ENCODE data around the gene CCNH. TPM values are rescaled to one million over a fixed set of nuclear protein-coding genes. Genes with fewer than 3 reads are reported as not detected.

The CCNH gene
- 19.2 TPM for total RNA-seq

DNA sequence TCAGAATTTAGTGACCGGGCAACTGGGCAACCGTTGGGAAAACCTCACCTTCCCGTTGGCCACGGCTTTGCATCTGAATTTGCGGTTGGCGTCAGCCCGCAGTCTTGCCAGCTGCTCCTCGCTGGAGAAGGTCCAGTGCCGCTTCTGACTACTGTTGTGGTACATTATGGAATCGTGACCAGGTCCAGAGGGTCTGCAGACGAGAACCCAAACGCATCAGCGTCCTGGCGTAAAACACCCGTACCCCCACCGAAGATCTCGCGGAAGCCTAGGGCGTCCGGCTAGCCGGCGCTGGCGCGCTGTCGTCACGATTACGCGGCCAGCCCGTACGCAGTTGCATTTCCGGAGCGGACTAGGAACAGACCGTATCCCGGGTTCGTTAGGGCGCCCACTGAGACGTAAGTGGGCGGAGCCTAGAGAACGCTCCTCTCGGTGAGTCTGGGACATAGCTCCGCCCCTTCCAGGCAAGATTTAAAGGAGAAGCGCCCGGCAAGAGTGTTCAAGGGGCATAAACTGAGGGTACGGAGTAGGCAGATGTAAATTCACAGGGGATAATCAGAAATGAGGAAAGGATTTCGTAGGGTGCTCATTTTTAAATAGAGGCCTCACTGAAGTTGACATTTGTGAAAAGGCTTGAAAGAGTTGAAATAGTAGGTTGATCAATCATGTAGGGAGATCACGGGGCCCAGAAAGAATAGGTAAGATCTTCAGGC lies at the start of gene CCNH:
Gene CCNH, minus strand, starts transcription at position 301 of the 713 bp plus-strand sequence. Its CDS starts 136 bp downstream, at position 165.
- DNase-seq (ENCODE audit: low spot score), result peak; percentile 98
- ATAC-seq, result peak; percentile 98

DNA sequence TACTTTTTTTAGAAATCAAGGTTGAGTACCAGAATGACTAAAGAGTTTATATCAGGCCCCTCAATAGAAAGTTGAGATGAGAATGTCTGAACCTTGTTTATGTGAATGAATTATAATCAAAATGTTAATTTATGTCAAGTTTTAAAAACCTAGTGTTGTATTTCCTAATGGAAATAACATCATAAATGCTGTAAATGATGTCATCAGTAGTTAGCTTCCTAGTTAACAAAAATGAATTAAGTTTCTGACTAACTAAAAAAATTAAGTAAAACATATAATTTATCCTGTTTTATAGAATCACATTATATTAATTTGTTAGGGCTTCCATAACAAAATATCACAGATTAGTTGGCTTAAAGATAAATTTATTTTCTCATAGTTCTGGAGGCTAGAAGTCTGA lies 45.0 kb upstream of the CCNH start:
- DNase-seq (ENCODE audit: low spot score) (no peak), ATAC-seq (no peak)

DNA sequence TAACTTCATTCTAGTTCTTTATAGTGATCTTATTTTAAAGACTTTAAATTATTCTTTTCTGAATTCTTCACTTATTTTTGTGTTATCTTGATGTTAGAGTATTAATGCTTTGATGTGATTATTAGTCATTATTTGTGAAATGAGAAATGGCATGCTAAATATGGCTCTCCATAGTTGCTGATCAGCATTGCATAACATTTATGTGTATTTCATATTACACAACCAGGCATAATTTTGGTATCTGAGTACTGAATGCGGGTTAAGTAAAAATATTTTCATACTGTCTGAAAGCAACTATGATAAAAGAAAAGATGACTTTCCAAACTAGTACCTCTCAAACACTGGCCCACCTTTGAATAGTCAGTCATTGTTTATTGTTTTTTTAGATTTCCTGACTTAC lies 41.1 kb upstream of the CCNH start:
- no peak for ATAC-seq
- DNase-seq (ENCODE audit: low spot score), result no peak

DNA sequence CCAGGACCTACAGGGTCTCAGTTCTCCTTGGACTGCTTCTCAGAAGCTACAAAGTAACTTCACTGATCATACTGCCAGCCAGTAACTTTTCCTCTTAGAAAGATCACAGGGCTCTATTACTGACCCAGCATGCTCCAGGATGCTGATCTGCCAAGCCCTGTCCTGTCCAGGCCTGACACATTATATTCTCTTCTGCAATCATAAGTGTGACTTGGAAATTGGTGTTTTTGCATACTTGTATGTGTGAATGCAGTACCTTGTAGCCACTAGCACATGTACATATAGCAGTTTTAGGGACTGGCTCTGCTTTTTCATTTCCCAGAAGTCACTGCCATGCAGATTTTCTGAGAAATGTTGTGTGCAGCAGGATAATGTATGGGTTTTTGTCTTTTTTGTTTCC lies 40.1 kb upstream of the CCNH start:
- no peak for ATAC-seq

DNA sequence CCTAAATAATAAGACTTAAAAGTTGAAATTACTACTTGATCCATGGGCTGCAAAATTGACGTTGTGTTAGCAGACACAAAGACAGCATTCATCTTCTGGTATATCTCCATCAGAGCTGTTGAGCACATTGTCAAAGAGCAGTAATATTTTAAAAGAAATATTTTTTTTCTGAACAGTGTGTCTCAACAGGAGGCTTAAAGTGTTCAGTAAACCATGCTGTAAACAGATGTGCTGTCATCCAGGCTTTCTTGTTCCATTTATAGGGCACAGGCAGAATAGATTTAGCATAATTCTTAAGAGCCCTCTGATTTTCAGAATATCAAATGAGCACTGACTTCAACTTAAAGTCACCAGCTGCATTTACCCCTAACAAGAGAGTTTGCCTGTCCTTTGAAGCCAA lies 29.7 kb upstream of the CCNH start:
- ATAC-seq, result no peak

More for the DNA sequence above, 40.1 kb upstream of the CCNH start:
- DNase-seq (ENCODE audit: low spot score), result no peak

DNA sequence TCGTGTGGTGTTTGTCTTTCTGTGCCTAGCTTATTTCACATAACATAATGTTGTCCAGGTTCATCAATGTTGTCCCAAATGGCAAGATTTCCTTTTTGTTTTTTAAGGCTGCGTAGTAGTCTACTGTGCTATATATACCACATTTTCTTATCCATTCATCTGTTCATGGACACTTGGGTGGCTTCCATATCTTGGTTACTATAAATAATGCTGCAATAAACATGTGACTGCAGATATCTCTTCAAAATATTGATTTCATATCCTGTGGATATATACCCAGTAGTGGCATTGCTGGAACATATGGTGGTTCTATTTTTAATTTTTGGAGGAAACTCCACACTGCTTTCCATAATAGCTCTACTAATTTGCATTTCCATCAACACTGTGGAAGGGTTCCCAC lies 25.5 kb upstream of the CCNH start:
- DNase-seq (ENCODE audit: low spot score) (no peak), ATAC-seq (no peak)

More for the DNA sequence above, 29.7 kb upstream of the CCNH start:
- DNase-seq (ENCODE audit: low spot score), result no peak

DNA sequence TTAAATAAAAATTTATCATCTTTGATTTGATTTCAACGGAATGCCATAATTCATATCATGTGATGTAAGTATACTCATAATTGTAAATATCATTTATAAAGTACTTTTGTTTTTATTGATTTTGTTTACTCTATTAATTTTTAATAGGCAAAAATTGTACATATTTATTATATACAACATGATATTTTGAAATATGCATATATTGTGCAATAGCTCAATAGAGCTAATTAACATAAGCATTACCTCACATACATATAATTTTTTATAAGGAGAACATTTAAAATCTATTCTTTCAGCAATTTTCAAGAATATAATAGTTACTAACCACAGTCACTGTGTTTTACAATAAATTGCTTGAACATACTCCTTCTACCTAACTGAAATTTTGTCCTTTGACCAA lies 25.0 kb upstream of the CCNH start:
- DNase-seq (ENCODE audit: low spot score), result no peak
- ATAC-seq, result no peak

DNA sequence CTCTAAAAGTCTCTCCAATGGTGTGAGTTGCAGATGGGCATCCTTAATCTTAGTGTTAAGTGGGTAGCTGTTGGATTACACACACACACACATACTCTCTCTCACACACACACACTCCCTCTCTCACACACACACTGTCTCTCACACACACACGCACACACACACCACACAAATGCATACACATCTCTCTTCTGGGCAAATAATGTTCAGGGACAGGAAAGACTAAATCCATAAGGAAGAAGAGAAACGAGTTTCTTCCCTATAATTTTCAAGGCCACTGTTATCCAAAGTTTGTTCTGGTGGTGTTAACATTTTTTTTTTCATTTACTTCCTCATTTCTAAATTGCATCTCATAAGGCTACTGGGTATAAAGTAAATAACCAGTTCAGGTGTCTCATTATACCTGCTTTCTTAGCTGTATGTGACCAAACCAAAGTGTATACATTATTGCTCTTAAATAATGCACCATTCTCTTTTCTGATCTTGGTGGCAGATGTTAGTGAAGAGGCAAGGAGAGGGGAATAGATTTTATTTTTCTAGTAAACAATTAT lies 22.5 kb upstream of the CCNH start:
- DNase-seq (ENCODE audit: low spot score) (no peak), ATAC-seq (no peak)

DNA sequence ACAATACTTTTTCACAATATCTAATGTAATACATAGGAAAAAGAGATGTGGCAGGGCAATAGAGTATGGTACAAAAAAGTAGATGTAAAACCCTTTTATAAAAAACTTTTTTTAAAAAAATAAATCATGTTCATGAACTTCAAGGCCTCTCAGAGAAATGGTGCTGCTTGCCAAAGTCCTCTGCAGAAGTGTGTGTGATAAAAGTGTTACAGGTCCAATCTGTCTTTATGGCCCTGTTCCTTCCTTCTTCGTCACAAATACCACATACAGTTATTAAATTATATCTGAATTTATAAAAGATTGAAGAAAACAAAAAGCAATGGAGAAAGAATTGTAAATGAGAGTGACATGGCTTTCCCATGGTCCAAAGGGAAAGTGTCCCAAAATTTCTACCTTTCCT lies 21.7 kb upstream of the CCNH start:
- ATAC-seq (no peak), DNase-seq (ENCODE audit: low spot score) (no peak)

DNA sequence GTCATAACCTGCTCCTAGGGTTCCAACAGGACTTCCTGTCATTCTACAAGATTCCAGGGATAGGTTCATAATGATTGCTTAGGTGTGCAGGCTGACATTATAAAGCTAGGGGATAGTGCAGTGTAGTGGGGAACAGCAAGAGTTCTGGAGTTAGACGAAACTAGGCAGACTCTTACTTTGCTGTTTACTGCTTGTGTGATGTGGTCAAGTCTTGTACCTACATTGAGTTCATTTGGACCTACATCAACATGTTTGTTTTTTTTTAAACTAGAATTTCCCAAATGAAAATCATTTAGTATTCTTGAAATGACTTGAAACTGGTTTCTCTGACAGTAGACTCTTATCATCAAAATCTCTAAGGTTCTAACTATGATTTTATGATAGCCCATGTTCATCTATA lies 21.2 kb upstream of the CCNH start:
- DNase-seq (ENCODE audit: low spot score) (no peak), ATAC-seq (no peak)

DNA sequence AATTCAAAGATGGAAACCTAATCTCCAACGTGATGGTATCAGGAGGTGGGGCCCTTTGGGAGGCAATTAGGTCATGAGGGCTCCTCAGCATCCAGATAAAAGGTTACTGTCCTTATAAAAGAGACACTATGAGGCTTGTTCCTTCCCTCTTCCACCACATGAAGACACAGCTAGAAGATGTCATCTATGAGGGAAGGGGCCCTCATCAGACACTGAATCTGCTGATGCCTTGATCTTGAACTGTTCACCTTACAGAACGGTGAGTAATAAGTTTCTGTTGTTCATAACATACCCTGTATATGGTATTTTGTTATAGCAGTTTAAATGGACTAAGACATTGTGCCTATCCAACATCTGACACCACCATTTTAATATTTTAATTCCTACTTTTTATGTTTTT lies 19.7 kb upstream of the CCNH start:
- DNase-seq (ENCODE audit: low spot score) (no peak), ATAC-seq (no peak)

DNA sequence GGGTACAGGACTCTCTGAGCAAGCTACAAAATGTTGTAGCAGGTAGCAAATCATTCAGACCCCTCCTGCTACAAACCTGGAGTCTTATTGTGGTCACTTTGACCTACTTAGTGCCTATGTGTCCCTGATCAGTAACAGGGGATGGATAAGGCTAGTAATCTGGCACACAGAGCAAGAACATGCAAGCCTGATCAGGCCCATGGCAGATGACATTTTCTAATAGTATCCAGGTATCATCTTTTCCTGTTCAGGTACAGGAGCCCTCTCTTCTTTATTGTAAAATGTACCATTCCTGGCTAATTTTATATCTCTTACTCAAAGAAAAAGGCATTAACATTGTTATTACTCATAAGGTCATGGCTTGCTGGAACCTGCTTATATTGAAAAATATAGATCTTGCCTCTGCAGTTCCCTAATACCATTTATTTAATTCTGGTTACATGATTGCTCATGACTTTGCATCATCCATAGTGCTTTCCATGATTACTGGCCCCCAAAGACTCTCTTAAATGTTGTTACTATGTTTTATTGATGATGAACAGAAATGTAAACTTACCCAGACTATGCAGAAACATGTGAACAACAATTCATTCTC lies 18.2 kb upstream of the CCNH start:
- ATAC-seq, result no peak
- no peak for DNase-seq (ENCODE audit: low spot score)

DNA sequence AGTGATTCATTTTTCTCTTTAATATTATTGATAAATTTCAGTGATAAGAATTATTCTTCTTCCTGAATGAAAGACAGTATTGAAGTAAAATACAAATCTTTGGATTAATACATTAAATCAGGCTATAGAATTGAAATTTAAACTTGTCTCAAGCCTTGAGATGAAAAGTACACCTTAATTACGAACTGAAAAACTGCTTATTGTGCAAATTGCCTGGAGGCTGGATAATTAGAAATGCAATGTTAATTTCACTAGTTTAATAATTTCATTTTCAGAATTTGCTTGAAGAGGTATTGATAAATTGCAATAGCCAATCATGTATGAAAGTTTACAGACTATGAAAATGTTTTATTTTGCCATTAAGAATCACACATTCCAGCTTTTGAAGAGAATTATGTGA lies 11.0 kb upstream of the CCNH start:
- ATAC-seq (no peak), DNase-seq (ENCODE audit: low spot score) (no peak)

DNA sequence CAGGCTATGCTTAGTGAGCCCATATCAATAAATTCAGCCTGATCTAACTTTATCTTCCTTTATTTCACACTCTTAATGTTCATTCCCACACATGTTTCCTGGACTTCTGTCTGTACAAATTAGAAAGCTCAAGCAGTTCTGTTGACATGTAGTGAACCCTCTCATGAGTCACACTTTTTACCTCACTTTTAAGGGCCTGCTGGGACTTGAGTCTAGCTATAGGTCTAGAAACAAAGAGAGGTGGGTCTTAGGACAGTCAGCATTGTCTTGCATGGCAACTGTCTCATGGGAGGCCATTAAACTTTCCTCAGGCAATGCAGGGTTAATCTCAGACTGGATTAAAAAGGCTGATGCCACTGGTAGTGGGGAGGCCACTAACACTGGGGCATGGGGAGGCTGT lies 8.6 kb upstream of the CCNH start:
- ATAC-seq, result no peak
- DNase-seq (ENCODE audit: low spot score), result no peak

DNA sequence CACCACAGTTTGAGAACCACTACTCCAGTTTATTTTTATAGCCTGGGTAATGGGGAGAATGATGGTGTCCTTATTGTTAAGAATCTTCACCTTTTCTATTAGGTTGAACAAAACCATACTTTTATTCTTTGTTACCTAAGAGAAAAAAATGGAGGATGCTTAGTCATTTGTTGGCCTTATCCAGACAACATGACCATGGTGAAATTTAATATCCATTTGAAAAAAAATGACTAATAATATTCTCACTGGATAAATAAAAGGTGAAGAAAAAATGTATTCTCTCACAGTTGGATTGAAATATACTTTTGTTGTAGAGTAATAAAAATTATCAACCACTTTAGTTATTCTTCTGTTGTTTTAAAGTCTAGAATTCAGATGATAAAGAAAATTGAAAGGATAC lies 5.8 kb upstream of the CCNH start:
- ATAC-seq, result no peak
- DNase-seq (ENCODE audit: low spot score), result no peak

DNA sequence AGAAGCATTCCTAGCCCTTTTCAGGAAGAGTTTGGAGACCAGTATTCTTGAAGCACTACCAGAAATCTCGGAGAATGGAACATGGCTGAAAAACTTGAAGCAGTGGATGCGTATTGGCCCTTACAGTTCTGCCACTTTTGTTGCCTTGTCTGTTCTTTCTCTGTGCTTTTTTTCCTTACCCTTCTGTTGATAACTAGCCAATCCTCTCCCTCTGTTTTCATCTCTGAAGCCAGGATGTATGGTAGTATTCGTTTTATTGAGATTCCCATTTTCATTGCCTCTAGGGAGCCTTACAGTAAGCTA lies 564 bp upstream of the CCNH start:
- no peak for DNase-seq (ENCODE audit: low spot score)
- ATAC-seq, result no peak

DNA sequence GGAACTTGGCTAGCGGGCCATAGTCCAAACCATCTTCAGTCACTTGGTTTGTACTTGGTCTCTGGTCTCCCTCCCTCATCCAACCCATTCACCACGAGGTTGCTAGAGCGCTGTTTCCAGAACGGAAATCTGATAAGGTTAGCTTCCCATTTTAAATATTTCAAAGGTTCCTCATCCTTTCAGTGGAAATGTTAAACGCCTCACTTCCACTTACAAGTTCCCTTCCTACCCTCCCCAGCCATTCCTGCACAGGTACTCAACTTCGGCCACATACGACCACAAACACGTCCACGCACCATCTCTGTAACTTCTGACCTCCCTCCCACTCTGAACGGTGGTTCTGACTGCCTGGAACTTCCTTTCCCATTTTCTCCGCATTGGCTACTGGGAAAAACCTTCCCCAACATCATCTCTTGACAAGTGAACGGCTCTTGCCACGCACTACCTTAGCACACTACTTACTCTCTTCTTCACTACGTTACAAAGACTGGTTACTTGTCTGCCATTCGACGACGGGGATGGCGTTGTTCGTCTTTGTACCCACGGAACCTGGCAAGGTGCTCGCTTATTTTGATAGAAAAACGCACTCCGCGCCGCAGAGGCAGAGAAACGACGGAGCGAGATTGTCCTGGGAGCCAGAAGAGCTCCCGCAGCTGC lies 629 bp downstream of the CCNH start:
- peak; percentile 48 for DNase-seq (ENCODE audit: low spot score)
- ATAC-seq, result peak; percentile 43

DNA sequence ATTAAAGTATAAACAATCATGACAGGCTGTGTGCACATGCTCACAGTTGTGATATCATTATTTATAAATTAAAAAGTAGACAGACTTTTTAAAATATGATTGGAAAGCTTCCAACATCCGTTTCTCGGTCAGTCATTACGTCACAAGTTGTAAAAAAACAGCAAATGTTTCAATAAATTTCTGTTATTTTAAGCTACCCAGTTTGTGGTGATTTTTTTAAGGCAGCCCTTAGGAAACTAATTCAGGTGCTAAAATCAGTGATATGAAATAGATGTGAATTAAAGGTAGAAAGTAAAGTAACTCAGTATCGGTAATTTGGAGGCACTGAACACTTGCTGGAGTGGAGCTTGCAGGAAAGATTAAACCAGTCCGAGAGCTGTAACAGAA lies 1.2 kb downstream of the CCNH start:
- ATAC-seq, result no peak

DNA sequence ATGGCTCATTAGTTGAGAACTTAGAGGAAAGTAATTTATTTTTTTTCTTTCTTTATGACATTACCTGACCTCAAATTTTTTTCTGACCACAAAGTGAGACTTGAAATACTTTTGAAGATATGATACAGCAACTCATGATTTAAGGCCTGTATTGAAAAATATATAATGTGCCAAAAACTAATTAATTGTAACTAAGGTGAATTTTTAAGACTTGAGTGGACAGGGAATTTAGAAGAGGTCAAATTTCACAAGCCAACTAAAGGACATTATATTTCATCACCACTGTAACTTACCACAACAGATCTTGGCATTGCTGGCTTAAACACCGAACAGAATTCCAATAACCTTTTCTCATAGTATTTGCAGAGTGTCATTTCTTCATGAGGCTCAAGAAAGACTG lies 1.8 kb downstream of the CCNH start:
- no peak for ATAC-seq
- DNase-seq (ENCODE audit: low spot score), result no peak

More for the DNA sequence above, 1.2 kb downstream of the CCNH start:
- DNase-seq (ENCODE audit: low spot score), result no peak

DNA sequence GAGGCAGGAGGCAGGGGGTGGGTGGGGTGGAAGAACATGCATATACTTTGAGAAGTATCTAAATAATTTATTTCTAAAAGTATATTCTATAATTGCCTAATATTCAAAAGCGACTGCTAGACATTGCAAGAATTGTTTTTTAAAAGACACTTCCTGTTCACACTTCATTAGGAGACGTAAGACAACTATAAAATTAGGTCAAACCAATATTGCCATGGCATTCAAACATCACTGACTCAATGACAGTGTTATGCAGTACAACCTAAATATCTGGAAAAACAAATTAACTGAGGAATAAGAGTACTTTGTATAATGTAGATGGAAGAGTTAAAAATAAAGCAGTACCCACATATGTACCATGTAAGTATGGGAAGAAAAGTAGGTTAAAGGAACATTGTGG lies 4.5 kb downstream of the CCNH start:
- DNase-seq (ENCODE audit: low spot score) (no peak), ATAC-seq (no peak)

DNA sequence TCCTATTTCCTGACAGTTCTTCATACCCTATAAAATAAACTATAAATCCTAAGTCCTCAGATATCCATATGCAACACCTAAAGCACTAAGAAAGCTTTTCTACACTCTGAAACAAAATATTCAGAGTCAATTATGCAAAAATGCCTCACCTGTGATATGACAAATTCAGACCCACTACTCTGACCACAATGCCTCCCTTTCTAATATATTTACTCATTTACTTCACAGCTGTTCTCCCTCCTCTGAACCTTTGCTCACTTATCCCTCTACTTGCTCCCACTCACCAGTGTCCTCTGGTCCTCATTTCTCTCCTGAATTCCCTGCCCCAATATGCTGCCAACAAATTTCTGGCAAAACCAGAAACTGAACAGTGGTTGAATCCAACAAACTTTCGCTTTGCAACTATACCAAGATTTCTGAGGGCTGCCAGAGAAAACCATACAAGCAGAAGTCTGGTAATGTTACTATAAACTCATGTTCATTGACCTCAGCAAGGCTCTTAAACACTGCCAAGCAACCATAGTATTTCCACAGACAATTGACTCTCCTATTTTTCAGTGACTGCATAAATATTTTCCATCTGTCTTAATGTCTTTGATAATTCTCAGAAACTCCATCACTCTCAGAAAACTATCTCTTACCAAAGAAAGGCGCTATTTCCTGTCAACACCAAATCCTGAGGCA lies 7.1 kb downstream of the CCNH start:
- DNase-seq (ENCODE audit: low spot score) (no peak), ATAC-seq (peak; percentile 39)

DNA sequence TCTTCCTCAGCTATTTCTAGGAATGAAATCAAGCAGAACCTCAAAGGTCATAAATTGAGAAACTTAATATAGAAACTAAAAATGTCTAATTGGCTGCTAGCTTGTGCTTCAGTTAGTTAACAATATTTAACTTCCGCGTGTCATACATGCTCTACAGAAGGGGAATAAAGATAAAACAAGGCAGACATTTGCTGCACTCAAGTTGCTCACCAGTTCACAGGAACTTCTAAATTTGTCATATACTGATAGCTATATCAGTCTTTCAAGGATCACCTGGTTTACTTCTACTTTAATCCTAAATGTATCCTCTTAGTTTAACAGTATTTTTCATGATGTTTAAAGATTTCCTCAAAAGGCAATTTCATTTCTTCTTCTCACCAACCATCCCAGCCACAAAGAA lies 8.4 kb downstream of the CCNH start:
- ATAC-seq, result no peak
- no peak for DNase-seq (ENCODE audit: low spot score)
